ENCODE data around the gene FOXB1.

The FOXB1 gene

DNA sequence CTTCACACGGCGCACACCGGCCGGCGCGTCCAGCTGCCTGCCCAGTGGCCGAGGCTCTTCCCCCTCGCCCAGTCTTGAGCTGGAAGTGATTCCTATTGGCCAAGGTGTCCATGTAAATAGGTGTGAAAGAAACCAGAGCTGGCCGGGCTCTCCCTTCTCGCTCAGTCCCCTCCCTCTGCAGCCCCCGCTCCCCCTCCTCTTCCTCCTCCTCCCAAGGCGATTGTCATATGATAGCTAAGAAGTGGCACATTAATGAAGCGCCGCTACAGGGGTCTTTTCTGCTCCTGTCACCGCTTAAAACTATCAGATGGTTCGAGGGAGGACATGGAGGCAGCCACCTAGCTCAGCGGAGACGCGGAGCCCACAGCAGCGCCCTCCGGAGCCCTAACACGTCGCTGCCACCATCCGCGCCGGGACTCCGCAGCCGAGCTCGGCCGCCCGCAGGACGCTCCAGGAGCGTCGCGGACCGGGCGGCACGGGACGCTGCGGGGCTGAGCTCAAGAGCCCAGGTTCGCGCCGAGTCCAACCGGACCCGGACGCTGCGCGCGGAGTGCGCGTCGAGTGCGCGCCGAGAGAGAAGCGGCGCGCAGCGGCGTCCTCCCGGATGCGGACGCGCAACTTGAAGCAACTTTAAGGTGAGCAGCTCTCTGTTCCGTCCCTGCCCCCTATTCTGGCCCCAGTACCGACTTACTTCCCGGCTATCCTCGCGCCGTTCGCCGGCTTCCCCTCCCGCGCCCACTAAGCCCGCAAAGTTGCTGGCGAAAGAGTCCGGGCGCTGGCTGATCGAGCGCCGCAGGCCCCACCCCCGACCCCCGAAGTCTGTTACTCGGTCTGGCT is at the start of gene FOXB1:
TSS of gene FOXB1 (plus strand) at position 303 of the 837 bp plus-strand sequence. CDS start 653 bp downstream, outside the sequence.
- DNase-seq = no peak

DNA sequence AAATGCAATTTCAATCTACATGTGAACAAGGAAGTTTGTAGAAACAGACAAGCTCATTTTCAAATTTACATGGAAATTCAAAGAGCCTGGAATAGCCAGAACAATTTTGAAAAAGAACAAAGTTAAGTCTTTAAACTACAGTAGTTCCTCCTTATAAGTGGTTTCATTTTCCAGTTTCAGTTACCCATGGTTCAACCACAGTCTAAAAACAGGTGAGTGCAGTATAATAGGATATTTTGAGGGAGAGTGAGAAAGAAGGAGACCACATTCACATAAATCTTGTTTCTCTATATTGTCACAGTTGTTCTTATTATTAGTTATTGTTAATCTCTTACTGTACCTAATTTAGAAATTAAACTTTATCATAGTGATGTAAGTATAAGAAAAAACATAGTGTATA is 45.8 kb upstream of the FOXB1 start:
- no peak for DNase-seq

DNA sequence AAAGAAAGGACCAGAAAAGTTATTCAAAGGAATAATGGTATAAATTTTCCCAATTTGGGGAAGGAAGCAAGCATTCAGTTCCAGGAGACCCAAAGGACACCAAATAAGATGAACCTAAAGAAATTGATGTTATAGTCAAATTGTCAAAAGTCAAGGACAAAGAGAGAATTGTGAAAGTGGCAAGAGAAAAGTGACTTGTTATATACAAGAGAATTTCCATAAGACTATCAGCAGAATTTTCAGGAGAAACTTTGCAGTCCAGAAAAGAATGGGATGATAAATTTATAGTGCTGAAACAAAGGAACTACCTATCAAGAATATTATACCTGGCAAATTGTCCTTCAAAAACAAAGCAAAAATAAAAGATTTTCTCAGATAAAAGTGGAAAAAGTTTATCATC is 43.8 kb upstream of the FOXB1 start:
- DNase-seq = no peak

DNA sequence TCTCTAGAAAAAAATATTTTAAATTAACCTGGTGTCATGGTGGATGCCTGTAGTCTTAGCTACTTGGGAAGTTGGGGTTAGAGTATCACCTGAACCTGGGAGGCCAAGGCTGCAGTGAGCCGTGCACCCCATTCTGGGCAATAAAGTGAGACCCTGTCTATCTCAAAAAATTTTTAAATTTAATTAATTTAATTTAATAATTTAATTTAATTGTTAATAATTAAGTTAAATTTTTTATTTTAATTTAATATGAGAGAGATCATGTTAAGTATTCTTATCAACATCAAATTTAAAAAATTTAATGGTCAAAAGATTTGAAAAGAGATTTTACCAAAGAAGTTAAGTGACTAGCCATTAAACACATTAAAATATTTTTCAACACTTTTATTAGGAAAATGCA is 40.8 kb upstream of the FOXB1 start:
- DNase-seq = no peak

DNA sequence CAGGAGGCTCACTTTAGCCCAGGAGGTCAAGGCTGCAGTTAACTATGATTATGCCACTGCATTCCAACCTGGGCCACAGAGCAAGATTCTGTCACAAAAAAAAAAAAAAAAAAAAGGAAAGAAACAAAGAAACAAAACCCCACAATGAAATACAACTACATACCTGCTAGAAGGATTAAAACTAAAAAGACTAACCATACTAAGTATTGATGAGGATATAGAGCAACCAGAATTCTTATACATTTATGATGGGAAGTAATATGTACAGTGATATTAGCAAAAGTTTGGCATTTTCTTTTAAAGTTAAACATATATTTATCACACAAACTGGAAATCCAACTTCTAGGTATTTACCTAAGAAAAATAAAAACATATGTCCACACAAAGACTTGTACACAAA is 40.2 kb upstream of the FOXB1 start:
- no peak for DNase-seq

DNA sequence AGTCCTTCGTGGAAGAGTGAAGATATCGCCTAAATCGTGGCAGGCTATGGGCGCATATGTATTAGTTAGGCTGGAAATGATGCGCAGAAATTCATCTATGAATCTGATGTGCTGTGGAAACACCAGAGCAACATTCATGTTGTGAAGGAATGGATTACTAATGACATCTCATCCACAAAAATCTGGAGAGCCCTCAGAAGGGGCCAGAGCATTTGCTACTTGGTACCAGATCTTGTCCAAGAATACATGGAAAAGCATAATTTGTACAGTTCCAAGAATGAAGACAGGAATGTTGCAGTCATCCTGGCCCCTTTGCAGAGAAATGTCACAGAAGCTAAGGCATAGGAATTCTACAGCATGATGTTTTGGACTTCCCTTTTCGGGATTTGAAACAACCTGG is 38.4 kb upstream of the FOXB1 start:
- no peak for DNase-seq

DNA sequence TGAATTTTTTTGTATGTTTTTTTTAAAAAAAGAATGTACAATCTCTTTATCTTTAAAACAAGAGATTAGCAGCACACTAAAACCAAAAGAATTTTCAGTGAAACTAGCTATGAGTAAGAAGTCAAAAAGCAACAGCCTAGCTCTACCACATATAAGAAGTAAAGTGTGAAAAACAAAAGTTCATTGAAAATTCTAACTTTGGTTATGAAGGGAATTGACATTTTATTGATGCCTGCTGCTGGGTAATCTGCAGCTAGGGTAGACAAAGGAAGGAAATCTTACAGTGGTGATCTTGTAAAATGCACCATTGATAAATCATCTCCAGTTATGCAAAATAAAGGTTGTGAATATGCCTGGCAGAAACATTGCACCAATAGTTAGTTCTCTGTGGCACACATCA is 37.8 kb upstream of the FOXB1 start:
- no peak for DNase-seq

DNA sequence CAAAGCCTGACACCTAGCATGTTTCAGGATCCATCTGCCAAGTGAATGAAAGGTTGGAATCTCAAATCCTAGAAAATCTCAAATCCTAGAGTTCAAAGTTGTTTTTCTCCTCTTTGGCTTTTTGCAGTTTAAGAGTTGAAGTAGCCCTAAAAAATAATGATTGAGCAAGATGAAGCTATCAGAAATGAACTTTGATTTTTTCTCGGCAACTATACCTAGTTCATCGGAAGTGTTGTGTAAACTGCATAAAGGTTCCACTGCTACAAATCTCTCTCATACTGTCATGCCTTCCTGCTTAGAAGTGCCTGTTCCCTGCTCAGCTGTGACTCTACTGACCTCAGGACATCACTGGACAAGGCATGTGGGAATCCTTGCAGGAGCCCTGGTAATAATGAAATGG is 35.8 kb upstream of the FOXB1 start:
- DNase-seq = no peak

DNA sequence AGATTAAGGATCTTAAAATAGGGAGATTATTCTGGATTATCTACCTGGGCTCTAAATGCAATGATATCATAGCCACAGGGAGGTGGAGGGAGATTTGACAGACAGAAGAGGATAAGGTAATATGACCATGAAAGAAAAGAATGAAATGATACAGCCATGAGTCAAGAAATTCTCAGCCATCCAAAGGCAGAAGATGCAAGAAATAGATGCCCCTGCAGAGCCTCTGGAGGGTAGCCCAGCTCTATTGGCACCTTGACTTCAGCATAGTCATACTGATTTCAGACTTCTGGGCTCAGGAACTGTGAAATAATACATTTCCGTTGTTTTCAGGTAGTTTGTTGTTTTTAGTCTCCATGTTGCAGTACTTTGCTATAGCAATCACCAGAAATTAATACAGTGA is 31.9 kb upstream of the FOXB1 start:
- DNase-seq = no peak

DNA sequence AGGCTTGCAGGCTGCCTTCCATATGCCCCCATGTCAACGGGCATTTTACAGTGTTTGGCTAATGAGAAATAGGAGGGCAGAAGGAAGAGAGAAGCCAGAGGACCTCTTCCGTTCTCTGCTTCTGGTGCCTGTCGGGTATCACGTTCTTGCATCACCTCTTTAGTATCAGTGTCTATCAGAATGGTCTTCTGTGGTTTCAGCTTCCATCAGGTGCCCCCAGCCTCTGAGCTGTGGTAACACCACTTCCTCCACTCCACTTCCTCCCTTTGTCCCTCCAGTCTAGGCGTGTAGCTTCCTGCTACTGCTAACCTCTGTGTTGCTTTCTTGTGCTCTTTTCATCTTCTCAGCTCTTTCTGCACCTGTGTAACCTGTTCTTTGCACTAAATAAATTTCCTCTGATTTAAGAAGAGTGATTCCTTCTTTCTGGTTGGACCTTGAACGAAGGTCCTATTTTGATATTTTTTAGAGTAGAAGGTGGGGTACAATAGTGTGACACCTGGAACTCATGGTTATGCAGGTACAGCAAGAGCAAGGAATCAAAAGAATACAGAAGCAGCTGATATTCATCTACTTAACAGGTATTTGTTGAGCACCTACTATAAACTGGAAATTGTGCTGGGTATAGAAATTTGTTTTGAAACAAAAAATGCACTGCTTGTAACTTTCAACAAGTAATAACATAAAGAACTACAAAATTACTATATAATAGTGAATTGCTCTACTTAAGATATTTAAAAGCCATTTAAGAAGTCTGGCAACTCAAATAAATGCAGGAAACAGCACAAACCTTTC is 27.4 kb upstream of the FOXB1 start:
- DNase-seq = no peak

DNA sequence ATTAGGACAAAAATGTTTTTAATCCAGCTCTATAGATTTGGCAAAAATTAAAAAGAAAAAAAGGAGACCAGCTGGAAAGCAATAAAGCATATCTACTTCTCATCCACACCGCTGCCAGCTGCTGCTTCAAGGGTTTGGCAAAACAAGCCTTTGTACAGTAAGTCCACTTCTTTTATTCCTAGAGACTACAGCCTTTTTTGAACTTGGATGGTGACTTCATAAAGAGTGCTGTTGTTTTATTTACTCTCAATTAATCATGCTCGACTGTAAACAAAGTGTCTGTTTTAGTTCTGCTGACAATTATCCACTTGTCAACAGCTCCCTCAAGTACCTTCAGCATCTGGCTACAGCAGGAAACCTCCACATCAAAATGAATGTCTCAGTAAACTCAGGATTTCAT is 12.3 kb upstream of the FOXB1 start:
- no peak for DNase-seq

DNA sequence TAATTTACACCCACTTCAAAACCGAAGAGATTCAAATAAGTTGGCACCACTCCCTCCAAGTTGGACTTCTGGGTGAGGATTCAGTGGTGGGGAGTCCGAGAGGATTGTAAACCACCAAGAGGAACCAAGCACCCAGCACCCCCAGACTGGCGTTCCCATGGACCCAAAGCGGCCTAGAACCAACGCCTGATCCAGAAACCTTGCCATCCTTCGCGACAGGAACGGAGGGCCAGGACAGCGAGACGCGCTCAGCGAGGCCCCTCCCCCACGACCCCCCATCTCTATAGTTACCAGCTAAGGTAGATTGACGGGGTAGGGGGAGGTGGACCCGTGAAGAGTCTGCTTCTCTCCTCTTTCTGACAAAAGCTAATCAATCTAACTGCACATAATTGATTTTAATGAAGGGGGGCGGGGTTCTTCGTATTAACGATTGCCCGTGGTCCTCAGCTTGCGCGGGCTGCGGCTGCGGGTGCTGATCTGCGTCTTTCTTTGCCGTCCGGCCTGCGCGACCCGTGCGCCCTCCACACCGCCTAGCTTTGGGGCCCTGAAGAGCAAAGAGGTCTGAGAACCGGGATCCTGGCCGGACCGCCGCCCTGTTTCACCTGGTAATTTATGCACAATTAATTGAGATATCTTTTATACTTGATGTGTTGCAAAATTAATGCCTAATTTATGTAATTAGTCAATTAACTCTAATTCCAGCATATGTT is 10.9 kb upstream of the FOXB1 start:
- no peak for DNase-seq

DNA sequence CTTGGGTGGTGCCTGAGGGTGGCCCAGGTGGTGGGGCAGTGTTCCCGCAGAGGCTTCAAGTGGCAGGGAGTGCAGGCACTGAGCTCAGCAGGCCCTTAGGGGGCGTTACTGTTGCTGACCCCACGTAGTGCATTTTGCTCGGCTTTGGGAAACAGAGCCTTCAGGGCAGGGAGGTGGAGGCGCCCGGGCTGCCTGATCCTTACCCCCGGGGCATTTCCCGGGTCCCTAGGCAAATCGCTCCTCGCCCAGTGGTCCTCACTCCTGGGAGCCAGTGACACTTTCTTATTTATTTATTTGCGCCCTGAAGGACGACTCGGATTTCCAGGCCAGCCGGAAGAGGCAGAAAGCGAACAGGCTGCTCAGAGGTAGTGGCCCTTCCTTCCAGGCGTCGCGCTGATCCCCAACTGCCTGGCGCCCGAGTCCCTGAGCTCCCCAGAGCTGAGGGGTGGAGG is 10.1 kb upstream of the FOXB1 start:
- DNase-seq = no peak

DNA sequence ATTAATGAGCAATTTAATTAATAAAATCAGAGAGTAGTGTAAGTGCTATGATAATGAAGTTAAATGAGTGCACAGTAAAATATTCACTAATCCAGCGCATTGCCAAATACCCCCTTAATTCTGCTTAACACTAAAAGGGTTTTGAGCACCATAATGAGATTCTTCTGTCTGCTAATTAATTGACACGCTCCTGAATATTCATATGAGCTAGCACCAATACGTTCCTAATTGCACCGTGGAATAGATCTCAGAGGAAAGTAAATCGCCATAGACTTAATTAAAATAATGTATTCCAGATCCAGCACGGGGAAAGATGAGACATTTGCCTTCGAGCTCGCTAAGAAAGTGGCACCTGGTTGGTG is 9.6 kb upstream of the FOXB1 start:
- DNase-seq = no peak

DNA sequence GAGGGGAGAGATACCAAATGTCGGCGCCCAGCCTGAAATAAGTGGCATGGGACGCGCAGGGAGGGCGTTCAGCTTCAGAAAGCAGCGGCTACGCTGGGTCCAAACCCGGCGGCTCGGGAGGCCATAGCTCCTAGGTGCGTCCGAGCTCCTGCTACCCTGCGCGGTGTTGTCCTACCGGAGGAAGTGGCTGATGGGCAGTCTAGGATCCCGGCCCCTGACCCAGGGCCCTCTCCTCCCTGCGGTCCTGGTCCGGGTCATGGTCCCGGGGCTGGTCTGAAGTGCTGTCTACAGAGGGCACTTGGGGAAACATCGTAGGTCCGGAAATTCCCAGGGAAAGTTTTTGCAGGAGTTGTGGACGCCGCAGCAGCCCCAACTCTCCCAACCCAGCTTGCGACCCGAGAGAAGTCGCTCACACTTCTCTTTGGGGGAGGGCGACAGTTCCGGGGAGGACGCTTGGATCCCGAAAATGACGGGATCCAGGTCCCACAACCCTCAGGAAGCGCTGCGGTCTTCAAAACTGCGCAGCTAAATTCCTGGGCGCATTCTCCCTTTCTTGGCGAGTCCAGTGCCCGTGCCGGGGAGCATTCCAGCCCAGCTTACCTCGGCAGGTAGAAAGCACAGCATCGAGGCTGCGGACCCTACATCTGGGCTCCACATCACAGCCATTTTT is 9.1 kb upstream of the FOXB1 start:
- no peak for DNase-seq

DNA sequence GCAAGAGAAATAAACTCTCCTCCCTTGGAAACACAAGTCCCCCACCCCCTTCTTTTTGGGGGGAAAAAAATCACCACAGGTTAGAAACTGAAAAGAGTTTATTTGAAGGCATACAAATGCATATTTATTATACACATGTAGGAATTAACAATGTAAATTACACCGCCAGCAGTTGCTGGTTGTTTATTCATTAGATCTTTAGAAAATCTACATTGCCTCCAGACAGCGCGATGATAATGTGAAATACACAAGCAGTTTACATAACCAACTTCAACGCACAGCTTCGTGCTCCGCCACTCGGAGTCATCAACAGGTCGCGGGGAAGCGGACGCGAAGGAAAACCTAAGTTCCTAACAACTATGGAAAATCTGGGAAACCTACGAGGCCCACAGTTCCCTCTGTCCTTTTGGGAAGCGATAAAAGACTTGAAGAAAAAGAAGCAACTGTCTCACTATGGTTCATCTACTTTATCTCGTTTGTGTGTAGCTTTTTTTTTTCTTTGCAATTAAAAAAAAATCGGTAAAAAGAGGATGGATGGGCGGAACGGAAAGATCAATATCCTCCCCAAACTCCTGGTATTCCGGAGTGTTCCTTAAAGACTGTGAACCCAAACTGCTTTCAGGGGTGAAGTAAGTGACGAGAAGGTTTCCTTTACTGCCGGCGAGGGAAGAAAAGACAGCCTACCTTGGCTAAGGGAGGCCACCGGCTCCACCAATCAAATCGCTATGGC is 8.4 kb upstream of the FOXB1 start:
- DNase-seq = no peak

DNA sequence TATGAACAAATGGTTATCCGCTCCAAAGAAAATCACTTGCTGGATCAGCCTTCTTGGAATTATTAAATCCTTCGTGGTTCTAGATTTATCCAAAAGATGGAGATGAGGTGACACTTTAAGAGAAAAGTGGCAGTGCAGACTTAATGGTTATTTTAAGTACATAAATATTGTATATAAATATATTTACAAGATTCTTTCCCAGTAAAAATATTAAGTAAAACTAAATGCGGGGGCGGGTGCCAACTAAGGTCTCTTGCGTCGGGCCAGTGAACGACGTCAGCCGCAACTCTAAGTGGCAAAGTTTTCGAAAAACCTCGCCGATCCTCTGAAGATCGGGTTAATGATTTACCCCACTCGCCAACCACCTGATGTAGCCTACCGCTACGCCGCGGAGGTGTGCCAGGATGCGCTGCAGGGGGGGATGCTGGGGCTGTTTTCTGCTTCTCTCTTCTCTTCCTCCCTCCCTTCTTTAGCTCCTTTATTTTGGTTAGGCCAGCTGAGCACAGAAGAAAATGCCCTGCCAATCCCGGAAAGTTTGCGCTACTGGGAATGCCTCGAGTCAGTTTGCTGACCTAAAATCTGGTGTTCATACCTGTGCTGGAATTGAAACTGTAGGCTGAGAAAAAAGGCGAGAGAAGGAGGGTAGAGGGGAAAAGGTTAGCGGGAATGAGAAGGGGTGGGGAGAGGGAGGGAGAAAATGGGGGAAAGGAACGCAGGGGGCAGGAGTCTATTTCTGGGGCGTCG is 7.6 kb upstream of the FOXB1 start:
- DNase-seq = no peak

DNA sequence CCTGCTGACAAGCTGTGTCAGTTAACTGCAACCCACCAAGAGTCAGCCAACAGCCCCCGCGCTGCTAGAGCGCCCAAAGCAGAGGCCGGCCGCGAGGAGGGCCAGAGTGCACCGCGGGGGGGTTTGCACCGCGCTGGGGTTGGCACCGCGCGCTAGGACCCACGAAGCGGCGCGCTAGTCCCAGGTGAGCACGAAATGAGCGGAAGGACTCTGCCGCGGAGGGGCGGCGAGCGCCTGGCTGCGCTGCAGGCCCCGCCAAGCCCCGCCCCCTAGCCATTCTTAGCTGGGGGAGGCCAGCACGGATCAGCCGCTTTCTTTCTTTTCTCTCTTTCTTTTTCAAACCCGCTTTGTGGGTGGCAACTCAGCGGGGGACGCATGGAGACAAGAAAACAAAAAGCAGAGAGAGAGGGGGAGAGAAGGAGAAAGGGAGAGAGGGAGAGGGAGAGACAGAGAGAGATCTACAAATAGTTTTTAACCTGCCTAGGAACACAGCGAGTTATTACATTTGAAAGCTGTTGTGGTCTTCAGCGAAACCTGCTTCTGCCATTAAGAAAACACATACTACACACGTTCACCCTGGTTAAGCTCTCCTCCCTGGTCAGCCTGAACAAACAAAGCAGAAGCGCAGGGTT is 6.9 kb upstream of the FOXB1 start:
- DNase-seq = peak; percentile 82

DNA sequence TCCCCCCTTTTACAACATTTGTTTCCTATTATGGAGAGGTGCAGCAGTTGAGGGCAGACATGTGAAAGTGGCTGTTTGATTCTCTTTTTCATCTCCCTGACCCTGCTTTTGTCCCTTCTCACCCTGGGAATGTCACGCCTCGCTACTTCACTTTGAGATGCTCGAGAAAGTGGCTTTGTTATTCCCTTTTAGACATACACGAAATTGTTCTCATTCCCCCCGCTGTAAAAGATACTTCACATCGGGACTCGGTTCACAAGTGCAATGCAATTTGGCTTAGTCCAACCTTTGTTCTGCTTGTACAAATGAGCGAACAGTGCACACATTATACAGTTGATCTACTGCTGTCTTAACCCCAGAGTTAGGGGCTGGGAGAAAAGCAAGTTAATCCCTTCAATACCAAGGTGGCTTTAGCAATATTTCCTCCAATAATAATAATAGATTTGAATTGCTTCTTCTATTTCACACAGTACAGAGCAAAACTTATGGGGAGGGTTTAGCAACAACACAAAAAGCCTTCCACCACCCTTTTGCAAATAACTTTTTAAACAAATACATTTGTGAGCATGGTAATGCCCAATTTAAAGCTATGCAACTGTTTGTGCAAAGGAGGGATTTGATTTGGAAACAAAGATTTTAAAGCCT is 5.7 kb upstream of the FOXB1 start:
- no peak for DNase-seq

DNA sequence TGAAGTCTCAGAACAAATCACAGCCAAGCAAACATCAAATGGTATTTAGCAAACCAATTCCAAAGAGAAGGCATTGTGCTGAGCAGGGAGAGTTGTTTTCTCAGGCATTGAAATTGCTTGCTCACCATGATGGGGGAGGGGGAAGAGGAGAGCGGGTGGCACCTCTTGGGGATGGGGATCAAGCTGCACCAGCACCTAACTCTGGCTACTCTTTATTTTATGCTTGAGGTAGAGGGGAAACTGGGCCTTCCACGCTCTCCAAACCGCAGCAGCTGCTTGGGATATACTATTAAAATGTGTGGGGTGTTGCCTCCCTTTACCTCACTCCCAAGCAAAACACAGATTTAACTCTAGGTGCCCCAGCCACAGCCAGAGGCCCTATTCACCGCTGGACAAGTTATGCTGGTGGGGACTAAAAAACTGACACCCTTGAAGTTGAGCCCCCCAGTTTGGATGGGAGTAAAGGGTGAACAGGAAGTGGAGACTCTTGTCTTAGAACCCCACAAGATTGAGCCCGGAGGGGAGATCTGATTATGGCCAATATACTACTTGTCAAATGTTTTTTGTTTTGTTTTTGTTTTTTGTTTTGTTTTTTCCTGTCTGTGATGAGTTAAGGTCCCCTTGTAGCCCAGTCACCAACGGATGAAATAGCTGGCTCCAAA is 5.0 kb upstream of the FOXB1 start:
- DNase-seq = peak; percentile 19

All from RPMI8226 (cell line).